ACC112 (cell line): ENCODE data around the gene MIDN.
A peak's percentile ranks its signal among the peaks of the same experiment; 100 is the strongest.

ENCODE experiments used
- H2AFZ ChIP-seq: fragments of 200-600 bp; sonication (generic); one replicate; pipeline ENCODE4 v1.6.0; 2017; ENCODE audit warnings: antibody characterized with exemption, low read length; ENCODE audit not compliant: unreplicated experiment
- H3K27ac ChIP-seq: fragments of 200-600 bp; sonication (generic); 2 replicates; pipeline ENCODE4 v1.5.1; 2014; ENCODE audit warnings: low read depth, mild to moderate bottlenecking, antibody characterized with exemption, low read length, moderate library complexity
- H3K27me3 ChIP-seq: fragments of 200-600 bp; sonication (generic); 2 replicates; pipeline ENCODE4 v1.6.1; 2014; ENCODE audit warnings: mild to moderate bottlenecking, antibody characterized with exemption, low read length, moderate library complexity, mixed read lengths; ENCODE audit not compliant: insufficient read depth
- H3K36me3 ChIP-seq: fragments of 200-600 bp; sonication (generic); 2 replicates; pipeline ENCODE4 v1.6.1; 2016; ENCODE audit warnings: mild to moderate bottlenecking, antibody characterized with exemption, low read length, moderate library complexity, mixed read lengths; ENCODE audit not compliant: insufficient read depth
- H3K4me1 ChIP-seq: fragments of 200-600 bp; sonication (generic); one replicate; pipeline ENCODE4 v1.6.1; 2016; ENCODE audit warnings: low read length, mixed read lengths; ENCODE audit not compliant: insufficient read depth, unreplicated experiment, control insufficient read depth
- H3K4me3 ChIP-seq: fragments of 200-600 bp; sonication (generic); 2 replicates; pipeline ENCODE4 v1.5.1; 2014; ENCODE audit warnings: mild to moderate bottlenecking, low read depth, low read length
- H3K79me2 ChIP-seq: fragments of 200-600 bp; sonication (generic); one replicate; pipeline ENCODE4 v1.6.0; 2016; ENCODE audit warnings: low read length; ENCODE audit not compliant: control insufficient read depth, unreplicated experiment, insufficient read depth

MIDN gene

GRCh38 chr19:1261798-1262622 lies 13.6 kb downstream of the MIDN start:
- Histone ChIP-seq H3K4me3 (peak overlapping the region; percentile 92), H3K27ac (peak overlapping the region; percentile 96), H2AFZ (no peak overlapping the region), H3K27me3 (no peaks in the 10 kb centered on the region), H3K79me2 (peaks cover 2% of the 10 kb centered on the region), H3K36me3 (no peaks in the 10 kb centered on the region), H3K4me1 (peaks cover 71% of the 10 kb centered on the region)

DNA sequence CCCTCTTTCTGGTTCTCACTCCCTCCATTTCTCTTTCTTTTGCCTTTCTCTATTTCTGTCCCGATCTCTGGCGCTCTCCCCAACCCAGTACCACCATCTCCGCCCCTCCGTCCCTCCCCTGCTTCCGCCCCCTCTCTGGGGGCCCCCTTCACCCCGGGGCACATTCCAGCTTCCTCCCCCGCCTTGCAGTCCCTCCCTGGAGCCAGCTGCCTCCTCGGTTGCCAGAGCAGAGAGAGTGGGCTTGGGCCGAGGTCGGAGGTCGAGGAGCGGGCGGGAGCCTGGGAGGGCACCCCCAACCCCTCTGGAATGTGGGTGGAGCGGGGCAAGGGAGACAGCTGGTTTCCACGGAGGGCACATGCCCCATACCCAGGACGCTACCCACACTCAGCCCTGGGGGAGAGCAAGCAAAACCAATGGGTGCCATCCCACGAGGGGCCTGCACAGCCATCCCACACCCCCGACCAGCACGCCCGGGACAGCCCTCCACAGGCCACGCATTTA lies 14.3 kb downstream of the MIDN start:
- no peaks in the 10 kb centered on the region for H3K27me3 ChIP-seq
- no peaks in the 10 kb centered on the region for H3K36me3 ChIP-seq
- peaks cover 68% of the 10 kb centered on the region for H3K4me1 ChIP-seq
- H3K79me2 ChIP-seq: no peaks in the 10 kb centered on the region
- H3K4me3 ChIP-seq: peak overlapping the region; percentile 92
- H3K27ac ChIP-seq: peak overlapping the region; percentile 96
- H2AFZ ChIP-seq: no peak overlapping the region

DNA sequence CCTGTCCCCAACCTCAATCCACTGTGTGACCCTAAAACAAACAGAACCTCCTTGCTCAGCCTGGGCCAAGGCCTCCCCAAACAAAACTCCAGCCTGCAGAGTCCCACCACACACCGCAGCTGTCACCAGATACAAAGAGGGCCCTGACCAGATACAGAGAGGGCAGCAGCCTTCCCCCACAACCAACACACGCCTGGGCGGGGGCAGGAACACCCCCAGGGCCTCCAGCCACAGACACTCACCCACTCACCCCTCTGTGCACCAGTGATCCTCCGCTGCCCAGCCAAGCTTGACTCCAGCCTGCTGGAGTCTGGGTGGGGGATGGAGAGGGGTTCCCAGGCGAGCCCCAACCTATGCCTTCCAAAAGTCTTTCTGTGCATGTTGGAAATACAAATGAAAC lies 14.8 kb downstream of the MIDN start:
- no peak overlapping the region for H2AFZ ChIP-seq
- no peak overlapping the region for H3K4me3 ChIP-seq
- H3K79me2 ChIP-seq: no peaks in the 10 kb centered on the region
- peak overlapping the region; percentile 96 for H3K27ac ChIP-seq
- no peaks in the 10 kb centered on the region for H3K36me3 ChIP-seq
- peaks cover 68% of the 10 kb centered on the region for H3K4me1 ChIP-seq
- H3K27me3 ChIP-seq: no peaks in the 10 kb centered on the region

DNA sequence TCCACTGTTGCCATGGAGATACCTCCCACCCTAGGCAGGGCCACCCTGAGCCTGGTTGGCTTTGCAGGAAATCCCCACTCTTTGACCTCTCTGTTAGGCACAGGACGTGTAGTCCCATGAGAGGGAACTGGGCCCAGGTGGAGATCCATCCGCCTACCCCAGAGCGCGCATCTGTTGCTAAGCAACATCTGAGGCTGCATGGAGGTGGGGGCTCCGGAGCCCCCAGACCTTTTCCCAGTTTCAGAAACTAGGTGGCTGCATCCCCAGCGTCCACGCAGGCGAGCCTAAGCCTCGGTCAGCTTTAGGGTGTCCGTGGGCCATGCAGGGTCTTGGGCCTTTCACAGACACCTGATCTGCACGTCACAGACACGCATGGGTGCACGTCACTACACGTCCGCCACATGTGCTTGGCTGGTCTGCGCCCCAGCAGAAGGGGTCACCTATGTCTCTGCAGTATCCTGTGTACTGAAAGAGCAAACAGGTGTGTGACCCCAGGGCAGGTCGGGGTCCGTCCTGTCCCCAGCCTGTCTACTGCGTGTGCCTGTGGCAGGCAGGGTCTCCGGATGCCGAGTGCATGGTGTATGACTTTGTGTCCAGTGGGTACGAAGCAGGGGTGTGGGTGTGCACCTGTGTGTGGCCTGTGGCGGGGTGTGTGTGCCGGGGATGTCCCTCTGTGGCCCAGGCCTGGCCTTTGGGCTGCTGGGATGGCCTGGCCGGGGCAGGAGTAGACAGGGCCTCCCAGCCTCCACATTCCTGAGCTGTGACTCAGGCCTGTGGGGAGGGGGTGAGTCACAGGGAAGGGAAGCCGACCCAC lies 16.6 kb downstream of the MIDN start:
- Histone ChIP-seq H2AFZ (no peak overlapping the region), H3K4me1 (peaks cover 60% of the 10 kb centered on the region), H3K4me3 (peak overlapping the region; percentile 45; the same call in 1 of the 2 replicates), H3K27ac (peak overlapping the region; percentile 97), H3K79me2 (peaks cover 3% of the 10 kb centered on the region), H3K36me3 (no peaks in the 10 kb centered on the region), H3K27me3 (no peaks in the 10 kb centered on the region)

- no peaks in the 10 kb centered on the region for H3K27me3 ChIP-seq
- peaks cover 10% of the 10 kb centered on the region for H3K79me2 ChIP-seq
- H2AFZ ChIP-seq: no peak overlapping the region
- H3K27ac ChIP-seq: peak overlapping the region; percentile 97
- peak overlapping the region; percentile 78 for H3K4me3 ChIP-seq
- peaks cover 57% of the 10 kb centered on the region for H3K4me1 ChIP-seq
- H3K36me3 ChIP-seq: 0 out of 2 replicates have a peak, but pooled peaks cover under 1% of the 10 kb centered on the region
Measured at GRCh38 chr19:1265615-1266128, 17.3 kb downstream of the MIDN start.

DNA sequence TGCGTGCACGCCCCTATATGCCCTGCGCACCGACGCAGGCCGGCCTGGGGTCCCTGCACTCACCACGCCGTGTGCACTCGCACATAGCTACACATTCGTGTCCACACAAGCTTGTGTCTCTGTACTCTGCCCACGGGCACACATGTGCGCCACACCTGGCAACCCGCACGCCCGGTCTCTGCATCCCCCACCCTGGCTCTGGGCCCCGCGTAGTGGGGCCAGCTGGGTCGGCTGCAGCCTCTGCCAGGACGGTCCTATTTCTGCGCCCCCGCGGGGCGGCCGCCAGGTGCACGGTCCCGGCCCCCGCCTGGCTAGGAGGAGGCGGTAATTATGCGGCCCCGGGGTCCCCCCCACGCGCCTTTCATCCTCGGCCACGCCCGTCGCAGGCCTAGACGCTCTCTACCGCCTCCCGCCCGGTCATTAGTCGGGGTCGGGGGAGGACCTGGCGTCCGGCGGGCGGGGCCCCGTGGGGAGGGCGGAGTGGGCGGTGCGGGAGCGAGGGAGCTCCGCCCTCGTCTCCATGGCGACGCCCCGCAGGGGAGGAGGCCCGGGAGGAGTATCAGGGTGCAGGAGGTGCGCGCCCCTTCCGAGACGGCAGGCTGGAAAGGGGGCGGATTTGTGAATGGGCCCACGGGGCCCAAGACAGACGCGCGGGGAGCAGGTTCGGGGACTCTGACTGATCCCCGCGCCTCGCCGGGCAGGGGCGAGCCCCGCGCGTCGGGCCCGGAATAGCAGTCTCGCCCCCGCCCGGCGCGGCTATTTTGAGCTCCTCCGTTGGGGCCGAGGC lies 17.9 kb downstream of the MIDN start:
- H3K27me3 ChIP-seq: no peaks in the 10 kb centered on the region
- peaks cover 61% of the 10 kb centered on the region for H3K4me1 ChIP-seq
- 0 out of 2 replicates have a peak, but pooled peaks cover 7% of the 10 kb centered on the region for H3K36me3 ChIP-seq
- H3K79me2 ChIP-seq: peaks cover 16% of the 10 kb centered on the region
- peak overlapping the region; percentile 97 for H3K27ac ChIP-seq
- no peak overlapping the region for H2AFZ ChIP-seq
- peak overlapping the region; percentile 78 for H3K4me3 ChIP-seq

DNA sequence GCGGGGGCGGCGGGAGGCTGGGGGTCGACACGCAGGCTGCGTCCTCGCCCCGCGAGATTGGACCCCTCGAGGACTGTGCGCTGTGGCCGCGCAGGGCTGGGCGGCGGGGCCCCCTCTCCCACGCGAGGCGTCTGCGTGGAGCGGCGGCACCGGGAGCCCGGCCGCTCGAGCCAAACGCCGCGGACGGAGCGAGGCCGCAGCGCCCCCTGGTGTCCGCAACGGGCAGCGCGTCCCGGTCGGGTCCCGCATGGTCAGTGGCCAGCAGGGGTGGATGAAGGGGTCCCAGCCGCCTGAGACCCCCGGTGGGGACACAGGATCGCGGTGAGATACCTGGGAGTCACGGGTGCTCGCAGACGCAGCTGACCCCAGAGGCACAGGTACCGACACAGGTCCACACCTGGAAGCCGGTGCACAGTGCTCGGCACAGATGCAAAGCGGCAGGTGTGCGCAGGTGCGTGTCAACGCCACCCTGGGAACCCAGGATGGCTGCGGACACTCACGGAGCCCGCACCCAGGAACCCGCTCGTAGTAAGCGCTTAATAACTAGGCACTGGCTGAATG lies 18.6 kb downstream of the MIDN start:
- H3K36me3 ChIP-seq: peaks cover 8% of the 10 kb centered on the region; the same call in 1 of the 2 replicates
- H3K4me3 ChIP-seq: peak overlapping the region; percentile 78
- H2AFZ ChIP-seq: no peak overlapping the region
- peaks cover 23% of the 10 kb centered on the region for H3K79me2 ChIP-seq
- no peaks in the 10 kb centered on the region for H3K27me3 ChIP-seq
- H3K4me1 ChIP-seq: peaks cover 59% of the 10 kb centered on the region
- H3K27ac ChIP-seq: peak overlapping the region; percentile 97

DNA sequence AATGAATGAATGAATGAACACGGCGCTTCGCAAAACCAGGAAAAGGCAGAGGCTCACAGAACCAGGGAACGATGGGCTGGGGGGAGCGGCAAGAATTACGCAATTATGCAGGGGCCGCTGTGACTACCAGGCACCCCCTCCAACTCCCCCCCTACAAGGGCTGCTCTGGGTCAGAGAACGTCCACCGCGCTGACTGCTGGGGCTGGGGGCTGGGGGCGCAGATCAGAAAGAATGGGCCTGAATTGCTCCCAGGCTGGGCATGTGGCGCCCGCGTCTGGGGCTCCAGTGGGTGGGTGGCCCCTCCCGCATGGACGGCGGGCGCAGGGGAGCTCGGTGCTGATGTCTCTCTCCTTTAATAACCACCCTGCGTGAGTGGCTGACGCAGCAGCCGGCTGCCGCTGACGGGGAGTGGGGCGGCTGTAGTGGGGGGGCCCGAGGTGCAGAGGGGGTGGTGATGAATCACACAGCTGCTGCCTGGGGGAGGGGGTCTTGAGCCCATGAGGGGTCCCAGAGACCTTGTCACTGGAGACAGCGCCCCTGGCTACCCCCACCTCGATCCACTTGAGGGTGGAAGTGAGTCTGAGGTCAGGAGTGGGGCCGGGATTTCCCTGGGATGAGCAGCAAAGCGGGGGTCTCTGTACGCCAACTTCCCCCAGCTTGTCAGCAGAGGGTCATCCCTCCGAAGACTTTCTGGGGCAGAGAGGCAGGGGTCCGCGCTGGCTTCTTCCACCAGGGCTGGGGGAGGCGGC lies 19.3 kb downstream of the MIDN start:
- Histone ChIP-seq H3K27me3 (no peaks in the 10 kb centered on the region), H2AFZ (no peak overlapping the region), H3K79me2 (peaks cover 30% of the 10 kb centered on the region), H3K36me3 (peaks cover 15% of the 10 kb centered on the region; the same call in 1 of the 2 replicates), H3K27ac (peak overlapping the region; percentile 98; the same call in 1 of the 2 replicates), H3K4me3 (peak overlapping the region; percentile 78), H3K4me1 (peaks cover 53% of the 10 kb centered on the region)

GRCh38 chr19:1268226-1269064 lies 20.1 kb downstream of the MIDN start:
- peak overlapping the region; percentile 78 for H3K4me3 ChIP-seq
- no peak overlapping the region for H2AFZ ChIP-seq
- H3K4me1 ChIP-seq: peaks cover 46% of the 10 kb centered on the region
- H3K27me3 ChIP-seq: no peaks in the 10 kb centered on the region
- peaks cover 22% of the 10 kb centered on the region; the same call in 1 of the 2 replicates for H3K36me3 ChIP-seq
- peak overlapping the region; percentile 98 for H3K27ac ChIP-seq
- H3K79me2 ChIP-seq: peaks cover 38% of the 10 kb centered on the region
